Measurements from ENCODE around the gene SLC39A1.
A peak's percentile ranks its signal among the peaks of the same experiment; 100 is the strongest.

The SLC39A1 gene

GRCh38 chr1:153946622-153947241, 16.6 kb downstream of the SLC39A1 start, which contains the start of gene DENND4B:
DENND4B (minus strand) TSS chr1:153946718; CDS start chr1:153944374, 2,344 bp downstream.
- peak; percentile 84 to 95 (median 90) for DNase-seq

GRCh38 chr1:153945795-153946621, 17.3 kb downstream of the SLC39A1 start:
- DNase-seq = peak; percentile 97 to 98 (median 97)

- peak; percentile 91 to 93 (median 92) for DNase-seq
Observed at GRCh38 chr1:153945131-153945794, 18.1 kb downstream of the SLC39A1 start.

GRCh38 chr1:153944827-153945117, 18.6 kb downstream of the SLC39A1 start:
- no peak for DNase-seq

GRCh38 chr1:153944005-153944826, 19.1 kb downstream of the SLC39A1 start:
- DNase-seq = peak; percentile 63 to 78 (median 77)

GRCh38 chr1:153942766-153943549, 20.4 kb downstream of the SLC39A1 start:
- DNase-seq = no peak

GRCh38 chr1:153941826-153942725, 21.3 kb downstream of the SLC39A1 start:
- DNase-seq = no peak

GRCh38 chr1:153940756-153941155, 22.6 kb downstream of the SLC39A1 start:
- DNase-seq = no peak

GRCh38 chr1:153939476-153939875, 23.9 kb downstream of the SLC39A1 start:
- DNase-seq = no peak

GRCh38 chr1:153938996-153939395, 24.3 kb downstream of the SLC39A1 start:
- DNase-seq = no peak

- no peak for DNase-seq
Observed at GRCh38 chr1:153937331-153937730, 26.0 kb downstream of the SLC39A1 start.

GRCh38 chr1:153936011-153936802, 27.1 kb downstream of the SLC39A1 start:
- no peak for DNase-seq

- no peak for DNase-seq
Observed at GRCh38 chr1:153934746-153935145, 28.6 kb downstream of the SLC39A1 start.

- DNase-seq = no peak
Observed at GRCh38 chr1:153933955-153934354, 29.4 kb downstream of the SLC39A1 start.

GRCh38 chr1:153933430-153933829, 29.9 kb downstream of the SLC39A1 start:
- no peak for DNase-seq

GRCh38 chr1:153932156-153933131, 30.9 kb downstream of the SLC39A1 start:
- no peak for DNase-seq

- DNase-seq = no peak
Observed at GRCh38 chr1:153929981-153930948, 33.1 kb downstream of the SLC39A1 start.

- no peak for DNase-seq
Observed at GRCh38 chr1:153929426-153929825, 33.9 kb downstream of the SLC39A1 start.
